NOMO-1 treated with dmso at 0.1 percent for 144 hours (cell line): ENCODE measurements around the gene HSPBP1.

Experiments used
- DNase-seq: peaks from one replicate; lab custom pipeline; 2025; ENCODE audit not compliant: unreplicated experiment; lab: John Stamatoyannopoulos, UW

Gene HSPBP1

GRCh38 chr19:55220525-55220924 lies 59.4 kb downstream of the HSPBP1 start:
- DNase-seq: no peak

GRCh38 chr19:55216461-55217198 lies 63.3 kb downstream of the HSPBP1 start:
- DNase-seq: peak; percentile 99

- no peak for DNase-seq
Measured at GRCh38 chr19:55213547-55213946, 66.4 kb downstream of the HSPBP1 start.

- DNase-seq: peak; percentile 69
Measured at GRCh38 chr19:55212447-55212846, 67.5 kb downstream of the HSPBP1 start.
